Measurements from ENCODE around the gene ALOX5.

The ALOX5 gene

GRCh38 chr10:45444022-45444421 lies 70.0 kb downstream of the ALOX5 start:
- no peak for DNase-seq

GRCh38 chr10:45444976-45445898 lies 71.2 kb downstream of the ALOX5 start:
- DNase-seq: no peak

GRCh38 chr10:45446858-45447257 lies 72.8 kb downstream of the ALOX5 start:
- no peak for DNase-seq

DNA sequence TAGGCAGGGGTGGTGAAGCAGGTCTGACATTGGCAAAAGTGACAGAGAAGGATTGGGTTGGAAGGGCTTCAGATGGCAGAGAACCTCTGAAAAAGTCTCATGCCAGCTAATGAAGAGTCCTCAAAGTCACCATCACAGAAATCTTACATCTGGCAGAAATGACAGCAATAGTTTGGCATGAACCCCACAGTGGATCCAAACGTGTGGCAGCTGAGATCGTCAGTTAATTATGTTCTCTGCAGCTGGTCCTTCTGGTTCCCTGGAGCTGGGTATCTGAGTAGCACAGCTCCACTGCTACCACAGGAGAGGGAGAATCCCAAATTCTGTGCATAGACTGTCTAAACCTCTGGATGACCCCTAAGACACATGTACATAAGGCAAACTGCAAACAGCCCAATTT lies 73.4 kb downstream of the ALOX5 start:
- DNase-seq: no peak

GRCh38 chr10:45450866-45451265 lies 76.8 kb downstream of the ALOX5 start:
- peak; percentile 33 for DNase-seq

- DNase-seq: no peak
These were observed 77.4 kb downstream of the ALOX5 start for GRCh38 chr10:45451407-45451806.

DNA sequence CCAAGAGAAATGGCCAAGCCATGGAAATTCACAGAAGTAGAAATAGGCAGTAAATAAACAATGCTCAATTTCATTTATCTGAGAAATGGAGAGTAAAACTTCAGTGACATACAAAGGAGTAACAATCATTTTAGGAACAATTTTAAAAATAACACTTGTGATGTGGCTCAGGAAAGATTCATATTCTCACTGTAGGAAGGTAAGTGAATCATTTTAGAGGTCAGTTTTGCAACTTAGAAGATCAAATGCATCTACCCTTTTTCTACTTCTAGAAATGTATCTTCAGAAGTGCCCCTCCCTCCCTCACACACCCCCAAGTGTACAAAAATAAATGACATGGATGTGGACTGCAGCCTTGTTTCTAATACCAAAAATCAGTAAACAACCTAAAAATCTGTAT lies 78.3 kb downstream of the ALOX5 start:
- DNase-seq: no peak

- DNase-seq: no peak
These were observed 78.9 kb downstream of the ALOX5 start for GRCh38 chr10:45452743-45453452.

GRCh38 chr10:45453639-45454255 lies 79.7 kb downstream of the ALOX5 start:
- DNase-seq: no peak

GRCh38 chr10:45454262-45454661 lies 80.2 kb downstream of the ALOX5 start:
- no peak for DNase-seq

DNA sequence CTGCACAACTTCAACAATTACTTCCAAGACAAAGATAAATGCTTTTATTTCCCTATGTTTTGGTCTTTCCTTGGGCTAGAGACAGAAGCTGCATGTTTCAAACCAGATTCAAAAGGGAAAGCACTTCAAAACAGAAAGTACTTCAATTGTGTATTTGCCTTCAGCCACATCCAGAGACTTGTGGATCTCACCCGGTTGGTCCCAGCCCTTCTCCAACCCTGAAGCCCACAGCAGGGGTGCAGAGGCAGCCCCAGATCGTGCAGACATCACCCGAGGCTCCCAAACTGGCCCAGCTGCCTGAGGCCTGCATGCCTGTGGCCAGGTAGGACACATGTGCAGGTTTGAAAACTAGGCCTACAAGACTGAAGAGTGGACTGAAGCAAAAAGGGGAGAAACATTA lies 80.8 kb downstream of the ALOX5 start:
- no peak for DNase-seq

DNA sequence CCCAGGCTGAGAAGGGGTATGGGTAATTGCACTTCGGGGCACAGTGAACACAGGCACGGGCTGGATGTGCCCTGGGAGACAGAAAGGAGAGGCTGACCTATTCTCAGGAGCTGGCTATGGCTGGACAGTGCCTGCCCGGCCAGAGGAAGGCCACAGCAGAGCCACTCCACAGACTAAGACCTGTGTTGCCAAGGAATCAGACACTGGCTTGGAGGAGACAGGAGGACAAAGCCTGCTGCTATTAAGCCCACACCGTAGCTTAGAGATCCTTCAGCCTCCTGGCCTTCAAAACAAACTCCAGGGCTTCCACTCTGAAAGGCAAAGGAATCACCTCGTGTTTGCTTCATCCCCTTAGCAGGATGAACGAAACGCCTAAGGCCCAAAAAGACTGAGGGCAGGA lies 82.2 kb downstream of the ALOX5 start:
- DNase-seq: no peak

DNA sequence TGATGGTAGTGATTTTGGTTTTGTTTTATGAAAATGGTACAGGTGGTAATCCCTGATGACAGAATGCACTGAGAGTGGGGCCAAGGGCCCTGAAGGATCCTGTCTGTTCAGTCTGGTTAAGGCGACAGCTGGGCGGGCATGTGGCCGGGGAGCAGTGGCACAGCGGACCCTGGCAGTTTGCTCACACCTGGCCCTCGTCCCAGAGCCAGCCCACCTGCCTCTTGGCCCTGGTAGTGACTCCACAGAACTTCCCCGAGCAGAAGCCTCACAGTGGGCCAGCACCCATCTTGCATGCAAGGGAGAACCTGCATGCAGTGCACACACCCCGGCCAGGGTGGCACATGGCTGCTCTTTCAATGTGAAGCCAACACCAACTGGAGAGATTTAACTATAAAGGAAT lies 82.8 kb downstream of the ALOX5 start:
- DNase-seq: no peak

DNA sequence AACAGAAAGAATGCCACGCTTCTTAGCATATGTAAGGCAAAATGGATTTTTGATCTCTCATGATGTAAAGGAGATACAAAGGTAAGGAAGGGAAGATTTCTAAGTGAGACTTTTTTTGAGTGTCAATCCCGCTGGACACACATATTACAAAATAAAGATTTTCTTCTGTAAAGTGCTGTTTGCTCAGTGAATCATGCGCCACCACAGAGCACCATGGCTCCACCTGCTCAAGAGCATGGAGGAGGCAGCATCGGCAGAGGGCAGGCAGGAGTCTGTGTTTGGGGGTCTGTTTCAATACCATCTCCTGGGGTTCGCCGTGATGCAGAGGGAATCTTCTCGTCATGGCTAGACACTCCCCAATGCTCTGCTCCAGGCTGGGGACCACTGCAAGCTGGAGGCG lies 83.5 kb downstream of the ALOX5 start:
- DNase-seq: no peak

- peak; percentile 46 for DNase-seq
These were observed 86.3 kb downstream of the ALOX5 start for GRCh38 chr10:45460235-45460878.

- DNase-seq: no peak
These were observed 87.0 kb downstream of the ALOX5 start for GRCh38 chr10:45461034-45461433.

- no peak for DNase-seq
These were observed 89.5 kb downstream of the ALOX5 start for GRCh38 chr10:45463244-45464116.

- peak; percentile 92 for DNase-seq
These were observed 91.0 kb downstream of the ALOX5 start for GRCh38 chr10:45464958-45465567.

- DNase-seq: peak; percentile 37
These were observed 92.8 kb downstream of the ALOX5 start for GRCh38 chr10:45466784-45467183.

DNA sequence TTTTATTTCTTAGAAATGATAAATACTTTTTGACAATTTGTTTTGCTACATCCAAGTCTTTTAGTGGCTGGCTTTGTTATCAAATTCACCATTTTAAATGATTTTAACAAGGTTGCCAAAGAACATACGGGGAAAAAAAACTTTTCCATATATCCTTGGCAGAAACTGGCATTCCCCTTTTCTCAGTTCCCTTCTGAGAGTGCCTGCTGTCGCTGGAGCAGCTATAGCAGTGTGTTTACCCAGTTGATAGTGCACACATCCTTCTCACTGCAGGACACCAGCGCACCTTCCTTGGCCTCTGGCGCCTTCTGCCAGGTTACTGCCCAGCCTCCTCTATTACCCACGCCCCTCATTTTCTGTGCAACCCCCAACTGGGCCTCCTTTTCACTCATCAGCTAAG lies 94.1 kb downstream of the ALOX5 start:
- DNase-seq: no peak

GRCh38 chr10:45470098-45471012 lies 96.3 kb downstream of the ALOX5 start:
- peak; percentile 98 for DNase-seq

Measured in hematopoietic multipotent progenitor cell treated with erythropoietin and hydrocortisone succinate and interleukin-3 and kit ligand, for 4 days (in vitro differentiated cells).